Skin of body (tissue), 2 donors: ENCODE measurements around the gene FAM241B. TPM values are rescaled to one million over a fixed set of nuclear protein-coding genes. Genes with fewer than 3 reads are reported as not detected.

Experiments
- DNase-seq: peaks from one replicate; lab custom pipeline; 2025; lab: John Stamatoyannopoulos, UW
- total RNA-seq: library from RNA; depleted of rRNA; stranded (reverse); fragments of >200 nt; gene quantifications from one replicate; pipeline ENCODE4 v1.2.3, GENCODE V29; 2014

Gene FAM241B
- 1.7 TPM for total RNA-seq

GRCh38 chr10:69629897-69630650 lies at the start of gene FAM241B:
FAM241B (plus strand) TSS chr10:69630247; CDS start chr10:69631744, 1,497 bp downstream.
- peak; percentile 5 for DNase-seq

DNA sequence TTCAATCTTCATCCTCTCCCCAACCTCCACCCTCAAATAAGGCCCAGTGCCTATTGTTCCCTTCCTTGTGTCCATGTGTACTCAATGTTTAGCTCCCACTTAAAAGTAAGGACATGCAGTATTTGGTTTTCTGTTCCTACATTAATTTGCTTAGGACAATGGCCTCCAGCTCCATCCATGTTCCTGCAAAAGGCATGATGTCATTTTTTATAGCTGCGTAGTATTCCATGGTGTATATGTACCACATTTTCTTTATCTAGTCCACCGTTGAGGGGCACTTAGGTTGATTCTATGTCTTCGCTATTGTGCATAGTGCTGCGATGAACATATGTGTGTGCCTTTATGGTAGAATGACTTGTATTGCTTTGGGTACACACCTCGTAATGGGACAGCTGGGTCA lies 49.6 kb upstream of the FAM241B start:
- DNase-seq = no peak

DNA sequence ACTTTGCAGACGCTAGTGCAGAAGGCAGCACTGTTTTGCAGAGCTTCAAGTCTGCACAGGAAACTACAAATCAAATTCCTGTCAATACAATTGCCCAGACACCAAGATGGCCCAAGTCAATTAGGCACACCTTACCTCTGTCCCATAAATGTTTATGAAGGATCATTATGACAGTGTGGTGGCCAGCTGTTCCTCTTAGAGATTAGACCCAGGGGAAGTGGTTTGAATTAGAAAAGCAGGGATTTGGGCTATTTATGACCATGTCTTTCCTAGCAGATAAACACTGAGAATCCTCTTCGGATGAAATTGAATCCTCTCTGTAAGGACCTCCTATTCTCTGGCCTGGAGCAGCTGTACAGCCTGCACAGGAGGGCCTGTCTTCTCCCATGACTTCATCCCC lies 46.9 kb upstream of the FAM241B start:
- DNase-seq = no peak

- DNase-seq = no peak
Measured at GRCh38 chr10:69584624-69585023, 45.4 kb upstream of the FAM241B start.

DNA sequence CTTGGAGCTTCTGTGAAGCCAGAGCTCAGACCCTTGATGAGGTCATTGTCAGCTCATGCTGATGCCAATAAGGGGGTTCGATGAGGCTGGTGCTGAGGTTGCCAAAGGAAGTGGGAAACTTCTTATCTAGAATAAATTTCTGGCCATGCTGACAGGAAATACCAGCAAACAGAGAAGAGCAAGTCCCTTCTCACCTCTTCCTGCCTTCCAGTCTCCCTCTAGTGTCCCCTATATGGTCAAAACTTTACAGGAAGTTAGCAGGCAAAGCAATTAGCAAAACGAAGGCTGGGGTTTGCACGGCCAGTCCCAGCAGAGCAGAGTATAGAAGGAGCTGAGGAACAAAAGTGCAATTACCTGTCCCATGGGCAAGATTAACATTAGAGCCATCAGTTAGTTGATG lies 41.7 kb upstream of the FAM241B start:
- no peak for DNase-seq

- no peak for DNase-seq
Measured at GRCh38 chr10:69600761-69601330, 29.2 kb upstream of the FAM241B start.

GRCh38 chr10:69609077-69609476 lies 21.0 kb upstream of the FAM241B start:
- DNase-seq = no peak

DNA sequence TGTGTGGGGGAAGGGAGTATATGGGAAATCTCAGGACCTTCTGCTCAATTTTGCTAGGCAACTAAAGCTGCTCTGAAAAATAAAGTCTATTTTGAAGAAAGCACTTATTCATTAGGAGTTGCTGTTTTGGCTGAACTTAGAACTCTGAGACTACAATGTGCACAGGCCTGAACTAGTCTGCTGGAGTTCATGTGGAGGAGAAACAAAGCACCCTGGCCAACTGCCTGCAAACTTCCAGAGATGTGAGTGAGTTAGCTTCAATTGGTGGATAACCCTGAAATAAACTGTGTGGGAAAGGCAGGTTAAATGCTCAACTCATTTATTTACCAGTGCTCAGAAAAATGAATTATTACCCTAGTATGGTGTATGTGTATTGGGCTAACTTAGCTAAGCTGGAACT lies 17.3 kb upstream of the FAM241B start:
- DNase-seq = no peak

DNA sequence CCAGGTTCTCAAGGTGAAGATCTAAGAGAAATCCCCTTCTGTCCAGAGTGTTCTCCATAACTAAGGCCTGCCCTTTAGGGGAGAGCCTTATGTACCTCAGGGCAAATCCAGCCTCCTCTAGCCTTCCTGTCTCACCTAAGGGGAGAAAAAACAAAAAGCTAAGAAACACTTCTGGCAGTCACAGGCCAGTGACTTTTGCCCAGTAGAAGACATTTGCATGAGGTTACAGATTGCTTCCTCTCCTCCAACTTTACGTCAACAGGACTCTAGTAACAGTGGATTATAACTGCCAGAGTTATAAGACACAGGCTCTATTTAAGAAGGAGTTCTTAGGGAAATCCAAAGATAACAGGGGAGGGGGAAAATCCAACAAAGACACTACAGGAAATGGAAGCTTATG lies 15.9 kb upstream of the FAM241B start:
- DNase-seq = no peak

DNA sequence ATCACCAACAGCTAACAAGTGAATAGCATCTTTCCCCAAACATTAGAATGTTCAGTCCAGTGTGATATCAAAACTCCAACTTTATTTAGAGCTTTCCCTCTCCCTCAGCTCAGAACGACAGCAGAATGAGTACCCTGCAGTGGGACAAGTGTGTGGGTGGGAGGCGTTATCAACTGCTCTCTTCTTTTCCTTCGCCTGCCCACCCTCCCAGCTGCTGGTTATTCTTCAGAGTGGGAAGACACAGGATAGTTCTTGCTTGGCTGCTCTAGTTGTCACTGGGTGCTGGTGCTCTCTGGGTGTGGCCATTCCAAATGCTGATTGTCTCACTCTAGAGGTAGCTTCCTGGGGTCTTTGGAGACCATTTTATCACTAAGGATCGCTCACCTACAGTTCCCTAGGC lies 13.7 kb upstream of the FAM241B start:
- DNase-seq = no peak

GRCh38 chr10:69618746-69619145 lies 11.3 kb upstream of the FAM241B start:
- no peak for DNase-seq

DNA sequence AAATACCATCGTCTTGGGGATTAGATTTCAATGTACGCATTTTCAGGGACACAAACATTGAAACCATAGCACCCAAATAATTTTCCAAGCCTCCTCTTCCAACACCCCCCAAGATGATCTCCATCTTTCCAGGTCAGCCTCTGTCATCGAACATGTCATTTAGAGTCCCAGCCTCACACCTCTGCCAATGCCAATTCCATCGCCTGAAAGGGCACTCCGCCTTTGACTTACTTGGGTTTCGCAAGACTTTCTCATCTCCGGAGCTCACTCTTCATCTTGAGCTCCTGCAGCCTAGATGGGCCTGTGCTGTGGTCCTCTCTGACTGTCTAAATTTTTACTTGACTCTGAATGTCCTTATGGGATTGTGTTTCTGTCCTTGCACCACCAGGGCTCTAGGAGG lies 10.4 kb upstream of the FAM241B start:
- DNase-seq = no peak

DNA sequence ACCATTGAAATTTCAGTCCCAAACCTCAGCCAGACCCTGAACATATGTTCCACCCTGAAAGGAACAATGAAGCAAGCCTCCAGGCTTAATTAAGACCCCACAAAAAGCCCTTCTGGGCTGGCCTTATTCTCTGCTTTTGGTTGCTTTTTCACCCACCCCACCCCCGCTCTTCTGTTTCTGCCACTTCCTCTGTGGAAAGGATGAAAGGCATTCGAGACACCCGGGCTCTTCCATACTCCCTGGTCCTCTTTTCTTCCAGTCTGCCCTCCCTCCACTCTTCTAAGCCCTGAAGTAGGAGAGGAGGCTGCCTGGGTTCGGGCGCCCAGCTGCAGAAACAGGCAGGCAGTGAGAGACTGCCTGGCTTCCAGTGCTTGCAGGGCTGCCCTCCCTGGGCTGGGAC lies 9.4 kb upstream of the FAM241B start:
- DNase-seq = no peak

DNA sequence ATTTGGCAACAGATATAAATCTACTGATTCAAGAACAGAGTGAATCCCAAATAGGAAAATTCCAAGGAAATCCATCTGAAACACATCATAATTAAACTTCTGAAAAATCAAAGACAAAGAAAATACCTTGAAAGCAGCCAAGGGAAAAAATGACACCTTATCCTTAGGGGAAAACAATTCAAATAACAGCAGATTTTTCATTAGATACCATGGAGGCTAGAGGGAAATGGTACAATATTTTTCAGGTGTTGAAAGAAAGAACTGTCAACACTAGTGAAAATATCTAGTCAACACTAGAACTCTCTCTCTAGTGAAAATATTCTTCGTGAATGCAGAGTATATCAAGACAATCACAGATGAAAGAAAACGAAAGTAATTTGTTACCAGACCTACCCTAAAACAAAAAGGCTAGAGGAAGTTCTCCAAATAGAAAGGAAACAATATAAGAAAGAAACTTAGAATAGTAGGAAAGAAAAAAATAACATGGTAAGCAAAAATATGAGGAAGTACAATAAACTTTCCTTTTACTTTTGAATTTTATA lies 5.7 kb upstream of the FAM241B start:
- DNase-seq = no peak

DNA sequence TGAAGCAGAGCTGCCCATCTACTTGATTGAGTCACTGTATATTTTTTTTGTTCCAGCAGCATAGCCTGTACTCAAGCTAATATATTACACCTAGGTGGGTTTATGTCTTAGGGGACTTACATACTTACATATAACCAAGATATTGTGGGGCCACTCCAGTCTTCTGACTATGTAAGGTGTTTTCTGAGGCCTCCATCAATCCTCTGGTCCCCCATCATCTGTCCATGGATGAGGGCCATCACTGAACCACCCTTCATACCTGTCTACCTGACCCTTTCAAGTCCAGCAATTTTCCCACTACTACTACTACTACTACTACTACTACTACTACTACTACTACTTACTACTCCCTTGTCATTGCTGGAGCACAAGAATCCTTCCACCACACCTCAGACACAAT lies 3.2 kb upstream of the FAM241B start:
- DNase-seq = no peak

DNA sequence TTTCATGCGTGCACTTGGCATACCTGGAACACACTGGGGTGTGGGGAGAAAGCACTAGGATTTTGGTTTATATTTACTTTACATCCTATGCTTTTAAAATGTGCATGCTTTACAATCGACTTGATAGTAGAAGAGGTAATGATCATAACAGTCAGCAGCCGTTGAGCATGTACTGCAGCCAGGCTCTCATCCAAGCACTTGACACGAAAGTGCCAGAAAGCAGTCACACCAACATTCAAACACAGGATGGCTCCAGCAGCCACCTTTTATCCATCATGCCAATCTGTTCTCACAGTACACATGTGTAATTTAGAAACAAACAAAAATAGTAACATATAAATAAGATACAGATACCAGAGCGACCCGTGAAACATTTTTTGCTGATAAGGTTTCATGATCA lies 1.2 kb upstream of the FAM241B start:
- no peak for DNase-seq

DNA sequence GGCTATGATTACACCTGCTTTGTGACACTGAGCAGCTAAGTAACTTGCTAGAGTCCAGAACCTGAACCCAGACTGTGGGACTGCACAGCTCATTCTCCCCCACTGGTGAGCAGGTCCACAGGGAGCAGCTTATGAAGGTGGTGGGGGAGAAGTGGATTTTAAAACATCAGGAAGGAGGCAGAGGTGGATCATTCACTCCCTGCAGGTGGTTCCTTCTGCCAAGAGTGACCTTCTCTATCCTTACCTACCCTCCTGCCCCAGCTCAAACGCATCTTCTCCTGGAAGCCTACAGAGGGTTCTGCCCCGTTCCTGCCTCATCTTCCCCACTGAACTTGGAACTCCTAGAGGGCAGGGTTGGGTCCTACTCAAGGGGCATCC lies 539 bp upstream of the FAM241B start:
- no peak for DNase-seq

GRCh38 chr10:69630651-69631400 lies 779 bp downstream of the FAM241B start:
- no peak for DNase-seq

DNA sequence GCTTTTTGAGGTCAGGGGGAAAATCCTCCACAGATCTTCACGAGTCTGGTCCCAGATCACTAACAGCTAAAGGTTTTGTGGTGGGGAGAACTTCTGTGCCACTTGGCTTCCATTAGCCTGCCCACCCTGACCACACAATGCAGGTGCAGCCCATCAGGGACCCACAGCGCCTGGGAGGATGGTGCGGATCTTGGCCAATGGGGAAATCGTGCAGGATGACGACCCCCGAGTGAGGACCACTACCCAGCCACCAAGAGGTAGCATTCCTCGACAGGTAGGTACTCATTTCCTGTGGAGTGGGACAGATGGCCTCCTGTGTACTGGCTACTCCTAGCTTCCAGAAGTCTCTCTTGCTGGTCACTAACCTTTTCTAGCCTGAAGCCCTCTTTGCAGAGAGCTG lies 1.5 kb downstream of the FAM241B start:
- no peak for DNase-seq

DNA sequence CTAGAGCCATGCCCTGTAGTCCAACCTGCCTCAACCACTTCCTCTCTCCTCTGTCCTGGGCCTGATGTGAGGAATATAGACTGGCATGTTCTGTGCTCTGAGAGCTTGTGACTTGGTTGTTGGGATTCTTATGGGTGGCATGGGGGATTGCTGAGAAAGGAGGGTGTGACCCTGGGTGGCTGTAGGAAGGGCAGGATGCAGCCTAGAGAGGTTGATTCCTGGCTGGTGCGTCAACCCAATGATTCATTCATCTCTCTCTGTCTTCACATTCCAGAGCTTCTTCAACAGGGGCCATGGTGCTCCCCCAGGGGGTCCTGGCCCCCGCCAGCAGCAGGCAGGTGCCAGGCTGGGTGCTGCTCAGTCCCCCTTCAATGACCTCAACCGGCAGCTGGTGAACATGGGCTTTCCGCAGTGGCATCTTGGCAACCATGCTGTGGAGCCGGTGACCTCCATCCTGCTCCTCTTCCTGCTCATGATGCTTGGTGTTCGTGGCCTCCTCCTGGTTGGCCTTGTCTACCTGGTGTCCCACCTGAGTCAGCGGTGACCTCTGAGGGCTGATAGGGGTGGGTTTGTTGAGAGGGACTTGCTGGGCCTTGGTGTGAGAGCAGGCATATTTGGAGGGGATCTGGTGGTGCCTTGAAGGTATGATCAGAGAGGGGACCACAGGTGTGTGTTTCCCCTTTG lies 2.6 kb downstream of the FAM241B start:
- DNase-seq = no peak

DNA sequence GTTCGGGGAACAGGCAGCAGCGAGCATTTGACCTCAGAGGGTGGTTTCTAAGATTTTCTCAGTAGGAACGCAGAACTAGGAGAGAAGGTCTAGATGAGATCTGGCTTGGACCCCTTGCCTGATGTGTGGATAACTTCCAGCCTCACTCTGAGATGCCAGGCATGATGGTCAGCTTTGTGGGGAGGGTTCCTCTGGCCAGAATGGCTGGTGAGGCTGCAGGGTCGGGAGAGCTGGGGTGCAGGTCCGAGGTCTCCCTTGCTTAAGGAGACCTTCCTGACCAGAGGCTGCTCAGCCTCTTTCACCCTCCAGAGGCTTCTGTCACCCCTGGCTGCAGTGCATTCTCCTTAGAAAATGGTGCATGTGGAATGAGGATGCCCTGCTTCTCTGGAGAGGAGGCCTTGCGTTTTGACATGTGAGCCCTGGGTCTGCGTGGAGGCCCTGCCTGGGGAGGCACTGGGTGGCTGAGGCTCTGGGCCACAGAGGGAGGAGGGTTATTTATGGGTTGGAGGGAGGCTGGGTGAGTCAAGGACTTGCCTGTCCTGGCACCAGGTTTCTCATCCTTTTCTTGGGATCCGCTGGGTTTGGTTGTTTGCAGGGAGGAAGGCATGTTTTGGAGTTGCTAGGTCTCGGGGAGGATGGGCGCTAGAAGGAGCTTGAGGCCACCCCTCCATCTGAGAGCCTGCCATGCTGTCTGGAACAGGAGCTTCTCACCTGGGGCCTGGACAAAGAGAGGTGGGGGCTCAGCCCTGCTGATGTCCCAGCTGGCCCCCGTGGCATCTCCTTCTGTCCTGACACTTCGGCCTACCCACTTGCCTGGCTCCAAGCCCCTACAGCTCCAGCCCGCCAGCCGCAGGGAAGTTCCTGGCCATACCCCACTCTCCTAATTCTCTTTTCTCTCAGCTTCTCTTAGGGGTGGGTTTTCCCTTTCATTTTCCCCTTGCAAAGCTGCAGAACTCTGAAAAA lies 3.9 kb downstream of the FAM241B start:
- DNase-seq = no peak
